AG04450 (cell line): ENCODE results near the gene SLC7A10. TPM values are rescaled to one million over a fixed set of nuclear protein-coding genes. Genes with fewer than 3 reads are reported as not detected.

ENCODE experiments used
- CTCF ChIA-PET: fragments of 300-600, 350-600 bp; formaldehyde crosslinking; extraction: SDS; loops from one replicate; lab custom pipeline; 2022; ENCODE audit warnings: antibody characterized with exemption, inconsistent platforms; lab: Charles Lee
- POLR2A ChIA-PET: fragments of 350-600 bp; formaldehyde crosslinking; extraction: SDS; loops from one replicate; lab custom pipeline; 2021; ENCODE audit warnings: antibody characterized with exemption, inconsistent platforms; lab: Yijun Ruan, JAX
- DNase-seq: peaks from one replicate; pipeline ENCODE4 v3.0.0-alpha.2; 2011; ENCODE audit warnings: low read depth, low spot score
- H3K27ac ChIP-seq: one replicate; pipeline ENCODE4 v1.5.1; 2012; ENCODE audit warnings: low read depth, low read length, control low read depth
- H3K27me3 ChIP-seq: one replicate; pipeline ENCODE4 v1.6.0; 2012; ENCODE audit warnings: low read length; ENCODE audit not compliant: control insufficient read depth, insufficient read depth
- H3K4me3 ChIP-seq: 2 replicates; pipeline ENCODE4 v1.5.1; 2011; ENCODE audit warnings: mild to moderate bottlenecking, low read depth, low read length, control low read depth
- H3K9me3 ChIP-seq: 2 replicates; pipeline ENCODE4 v1.5.1; 2012; ENCODE audit warnings: low read length; ENCODE audit not compliant: control insufficient read depth, insufficient read depth
- polyA plus RNA-seq: library from polyadenylated mRNA; depleted of rRNA; stranded (reverse); fragments of >200 nt; gene quantifications from 2 replicates; pipeline ENCODE4 v1.2.3, GENCODE V29; 2011
- TF ChIP-seq, protein P1 (sequence below): IDR thresholded peaks from 2 replicates; pipeline ENCODE4 v1.5.1; 2011; ENCODE audit warnings: low read depth, low read length, control low read depth, inconsistent platforms

The SLC7A10 gene
- polyA plus RNA-seq, 1 experiment = not detected

GRCh38 chr19:33247441-33247819, 21.8 kb upstream of the SLC7A10 start:
- TF ChIP-seq, protein P1, sequence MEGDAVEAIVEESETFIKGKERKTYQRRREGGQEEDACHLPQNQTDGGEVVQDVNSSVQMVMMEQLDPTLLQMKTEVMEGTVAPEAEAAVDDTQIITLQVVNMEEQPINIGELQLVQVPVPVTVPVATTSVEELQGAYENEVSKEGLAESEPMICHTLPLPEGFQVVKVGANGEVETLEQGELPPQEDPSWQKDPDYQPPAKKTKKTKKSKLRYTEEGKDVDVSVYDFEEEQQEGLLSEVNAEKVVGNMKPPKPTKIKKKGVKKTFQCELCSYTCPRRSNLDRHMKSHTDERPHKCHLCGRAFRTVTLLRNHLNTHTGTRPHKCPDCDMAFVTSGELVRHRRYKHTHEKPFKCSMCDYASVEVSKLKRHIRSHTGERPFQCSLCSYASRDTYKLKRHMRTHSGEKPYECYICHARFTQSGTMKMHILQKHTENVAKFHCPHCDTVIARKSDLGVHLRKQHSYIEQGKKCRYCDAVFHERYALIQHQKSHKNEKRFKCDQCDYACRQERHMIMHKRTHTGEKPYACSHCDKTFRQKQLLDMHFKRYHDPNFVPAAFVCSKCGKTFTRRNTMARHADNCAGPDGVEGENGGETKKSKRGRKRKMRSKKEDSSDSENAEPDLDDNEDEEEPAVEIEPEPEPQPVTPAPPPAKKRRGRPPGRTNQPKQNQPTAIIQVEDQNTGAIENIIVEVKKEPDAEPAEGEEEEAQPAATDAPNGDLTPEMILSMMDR = no peak
- ChIA-PET POLR2A (no interaction called here), CTCF (interaction anchor here (1.1 kb wide), 1 partner anchor 12 kb away, joined by 3 read pairs; no protein-coding TSS in a partner anchor)
- Histone ChIP-seq H3K9me3 (peaks cover 5% of the 10 kb centered on the region), H3K27me3 (no peaks in the 10 kb centered on the region), H3K4me3 (no peak overlapping the region), H3K27ac (no peak overlapping the region)
- DNase-seq = no peak

DNA sequence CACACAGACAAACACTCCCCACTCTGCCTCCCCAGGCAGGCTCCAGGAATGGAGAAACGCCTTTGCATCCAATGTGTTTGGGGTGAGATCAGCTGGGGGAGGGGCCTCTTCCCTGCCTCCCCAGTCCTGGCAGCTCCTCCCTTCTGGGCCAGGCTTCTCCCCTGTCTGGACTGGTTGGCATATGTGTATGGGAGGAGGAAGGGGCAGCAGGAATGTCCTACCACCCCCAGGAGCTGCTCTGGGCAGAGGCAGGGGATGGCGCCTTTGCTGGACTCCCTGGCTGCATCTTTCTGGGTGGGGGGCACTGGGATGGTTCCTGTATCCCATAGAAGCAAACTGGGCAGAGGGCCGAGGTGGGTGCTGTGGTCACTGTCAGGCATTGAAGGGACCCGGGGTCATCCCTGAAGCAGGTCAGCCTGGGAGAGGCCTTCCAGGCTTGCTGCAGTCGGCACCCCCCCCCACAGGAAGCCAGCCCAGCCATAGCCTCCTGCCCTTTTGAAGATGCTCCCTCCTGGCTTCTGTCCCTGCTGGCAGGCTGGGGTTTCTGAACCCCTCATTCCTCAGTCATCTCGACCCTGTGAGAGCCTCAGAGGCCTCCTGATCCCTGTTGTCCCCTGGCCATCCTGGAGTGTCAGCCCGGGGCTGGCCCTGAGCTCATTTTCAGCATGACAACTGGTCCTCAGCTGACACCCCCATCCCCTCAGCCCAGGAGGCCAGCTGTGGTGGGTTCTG, 21.2 kb upstream of the SLC7A10 start:
- no peak overlapping the region for H3K27ac ChIP-seq
- H3K4me3 ChIP-seq = no peak overlapping the region
- no peak for DNase-seq
- TF ChIP-seq, protein P1 = no peak
- H3K9me3 ChIP-seq = peaks cover 5% of the 10 kb centered on the region
- POLR2A ChIA-PET = no interaction called here
- H3K27me3 ChIP-seq = no peaks in the 10 kb centered on the region
- CTCF ChIA-PET = interaction anchor here (0.7 to 1.5 kb wide), 4 partner anchors 10 to 159 kb away, joined by 3 to 7 read pairs (median 4); no protein-coding TSS in a partner anchor

- peaks cover 5% of the 10 kb centered on the region for H3K9me3 ChIP-seq
- DNase-seq = no peak
- ChIA-PET POLR2A (no interaction called here), CTCF (interaction anchor here (0.7 to 1.5 kb wide), 3 partner anchors 10 to 160 kb away, joined by 3 to 7 read pairs (median 6); no protein-coding TSS in a partner anchor)
- no peaks in the 10 kb centered on the region for H3K27me3 ChIP-seq
- H3K27ac ChIP-seq = no peak overlapping the region
- H3K4me3 ChIP-seq = no peak overlapping the region
- TF ChIP-seq, protein P1 = peak; percentile 52
Observed at GRCh38 chr19:33245948-33246708, 20.5 kb upstream of the SLC7A10 start.

DNA sequence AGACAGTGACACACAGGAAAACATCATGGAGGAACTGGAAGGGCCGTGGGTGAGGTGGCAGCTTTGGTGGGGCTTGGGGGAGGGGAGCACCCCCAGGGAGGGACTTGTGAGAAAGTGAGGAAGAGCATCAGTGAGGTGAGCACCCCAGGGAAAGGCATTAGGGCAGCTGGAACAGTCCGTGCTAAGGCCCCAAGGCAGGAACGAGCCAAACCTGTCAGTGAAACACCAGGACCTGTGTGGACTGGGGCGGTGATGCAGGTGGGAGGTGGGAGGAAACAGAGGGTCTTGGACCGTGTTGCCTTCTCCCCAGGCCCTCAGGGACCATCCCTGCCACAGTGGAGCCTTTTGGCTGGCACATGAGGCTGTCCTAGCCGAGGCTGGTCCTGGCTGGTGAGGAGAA, 17.3 kb upstream of the SLC7A10 start:
- no peak overlapping the region for H3K4me3 ChIP-seq
- POLR2A ChIA-PET = no interaction called here
- CTCF ChIA-PET = interaction anchor here (0.7 to 4.3 kb wide), 4 partner anchors 60 to 535 kb away, joined by 3 to 45 read pairs (median 4); partner anchors contain the start of gene CEBPA
- TF ChIP-seq, protein P1 = no peak
- no peak overlapping the region for H3K27ac ChIP-seq
- DNase-seq = no peak
- H3K27me3 ChIP-seq = peaks cover 10% of the 10 kb centered on the region
- peaks cover 5% of the 10 kb centered on the region for H3K9me3 ChIP-seq
